ENCODE measurements around the gene ZNF474.

DNA sequence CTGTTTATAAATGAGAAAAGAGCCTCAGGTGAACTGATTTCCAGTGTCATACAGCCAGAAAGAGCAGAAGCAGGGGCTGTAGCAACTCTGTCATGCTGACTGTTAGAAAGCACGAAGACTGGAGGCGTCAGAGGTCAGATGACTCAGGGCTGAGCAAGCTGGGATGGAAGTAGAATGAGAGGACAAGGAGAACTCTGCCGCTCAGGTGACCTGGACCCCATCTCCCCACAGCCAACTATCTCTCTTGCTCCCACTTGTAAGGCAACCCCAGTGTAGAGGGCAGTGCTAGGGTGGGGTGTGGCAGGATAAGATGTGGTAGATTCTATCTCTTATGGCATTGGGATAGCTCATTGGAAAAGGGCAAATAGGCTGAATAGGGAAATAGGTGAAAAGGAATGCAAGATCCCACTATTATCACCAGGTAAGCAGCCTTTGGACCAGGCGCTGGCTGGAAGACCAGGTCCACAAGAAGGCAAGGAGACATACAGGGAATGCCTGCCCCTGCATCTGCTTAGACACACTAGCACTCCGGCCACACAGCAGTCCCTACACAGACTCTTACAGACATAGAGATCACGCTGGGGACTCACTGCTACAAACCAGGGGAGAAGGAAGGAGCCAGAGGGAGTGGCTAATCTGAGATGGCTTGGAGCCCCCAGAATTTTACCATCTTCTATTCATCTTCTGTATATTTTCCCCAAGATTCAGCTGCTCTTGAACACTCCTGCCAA is 30.1 kb upstream of the ZNF474 start:
- TF ChIP-seq CTCF (tag by site-specific recombination; IDR thresholded peaks at IDR 0.05) (no peak), ZNF184 (tag by site-specific recombination; IDR thresholded peaks at IDR 0.05) (no peak), ZBTB49 (tag by site-specific recombination; IDR thresholded peaks at IDR 0.05; ENCODE audit: low read depth) (no peak), ELK4 (IDR thresholded peaks at IDR 0.05; ENCODE audit: borderline replicate concordance, low read depth, low read length) (no peak), ZNF223 (tag by site-specific recombination; IDR thresholded peaks at IDR 0.05) (no peak)
- TF ChIP-seq, protein P1, sequence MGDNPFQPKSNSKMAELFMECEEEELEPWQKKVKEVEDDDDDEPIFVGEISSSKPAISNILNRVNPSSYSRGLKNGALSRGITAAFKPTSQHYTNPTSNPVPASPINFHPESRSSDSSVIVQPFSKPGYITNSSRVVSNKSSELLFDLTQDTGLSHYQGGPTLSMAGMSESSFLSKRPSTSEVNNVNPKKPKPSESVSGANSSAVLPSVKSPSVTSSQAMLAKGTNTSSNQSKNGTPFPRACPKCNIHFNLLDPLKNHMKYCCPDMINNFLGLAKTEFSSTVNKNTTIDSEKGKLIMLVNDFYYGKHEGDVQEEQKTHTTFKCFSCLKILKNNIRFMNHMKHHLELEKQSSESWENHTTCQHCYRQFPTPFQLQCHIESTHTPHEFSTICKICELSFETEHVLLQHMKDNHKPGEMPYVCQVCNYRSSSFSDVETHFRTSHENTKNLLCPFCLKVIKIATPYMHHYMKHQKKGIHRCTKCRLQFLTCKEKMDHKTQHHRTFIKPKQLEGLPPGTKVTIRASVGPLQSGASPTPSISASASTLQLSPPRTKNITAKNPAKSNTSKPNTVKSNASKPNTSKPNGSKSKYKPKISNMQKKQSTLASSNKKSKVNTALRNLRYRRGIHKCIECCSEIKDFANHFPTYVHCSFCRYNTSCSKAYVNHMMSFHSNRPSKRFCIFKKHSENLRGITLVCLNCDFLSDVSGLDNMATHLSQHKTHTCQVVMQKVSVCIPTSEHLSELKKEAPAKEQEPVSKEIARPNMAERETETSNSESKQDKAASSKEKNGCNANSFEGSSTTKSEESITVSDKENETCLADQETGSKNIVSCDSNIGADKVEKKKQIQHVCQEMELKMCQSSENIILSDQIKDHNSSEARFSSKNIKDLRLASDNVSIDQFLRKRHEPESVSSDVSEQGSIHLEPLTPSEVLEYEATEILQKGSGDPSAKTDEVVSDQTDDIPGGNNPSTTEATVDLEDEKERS (tag by site-specific recombination; IDR thresholded peaks at IDR 0.05): no peak
- TF ChIP-seq, protein P2, sequence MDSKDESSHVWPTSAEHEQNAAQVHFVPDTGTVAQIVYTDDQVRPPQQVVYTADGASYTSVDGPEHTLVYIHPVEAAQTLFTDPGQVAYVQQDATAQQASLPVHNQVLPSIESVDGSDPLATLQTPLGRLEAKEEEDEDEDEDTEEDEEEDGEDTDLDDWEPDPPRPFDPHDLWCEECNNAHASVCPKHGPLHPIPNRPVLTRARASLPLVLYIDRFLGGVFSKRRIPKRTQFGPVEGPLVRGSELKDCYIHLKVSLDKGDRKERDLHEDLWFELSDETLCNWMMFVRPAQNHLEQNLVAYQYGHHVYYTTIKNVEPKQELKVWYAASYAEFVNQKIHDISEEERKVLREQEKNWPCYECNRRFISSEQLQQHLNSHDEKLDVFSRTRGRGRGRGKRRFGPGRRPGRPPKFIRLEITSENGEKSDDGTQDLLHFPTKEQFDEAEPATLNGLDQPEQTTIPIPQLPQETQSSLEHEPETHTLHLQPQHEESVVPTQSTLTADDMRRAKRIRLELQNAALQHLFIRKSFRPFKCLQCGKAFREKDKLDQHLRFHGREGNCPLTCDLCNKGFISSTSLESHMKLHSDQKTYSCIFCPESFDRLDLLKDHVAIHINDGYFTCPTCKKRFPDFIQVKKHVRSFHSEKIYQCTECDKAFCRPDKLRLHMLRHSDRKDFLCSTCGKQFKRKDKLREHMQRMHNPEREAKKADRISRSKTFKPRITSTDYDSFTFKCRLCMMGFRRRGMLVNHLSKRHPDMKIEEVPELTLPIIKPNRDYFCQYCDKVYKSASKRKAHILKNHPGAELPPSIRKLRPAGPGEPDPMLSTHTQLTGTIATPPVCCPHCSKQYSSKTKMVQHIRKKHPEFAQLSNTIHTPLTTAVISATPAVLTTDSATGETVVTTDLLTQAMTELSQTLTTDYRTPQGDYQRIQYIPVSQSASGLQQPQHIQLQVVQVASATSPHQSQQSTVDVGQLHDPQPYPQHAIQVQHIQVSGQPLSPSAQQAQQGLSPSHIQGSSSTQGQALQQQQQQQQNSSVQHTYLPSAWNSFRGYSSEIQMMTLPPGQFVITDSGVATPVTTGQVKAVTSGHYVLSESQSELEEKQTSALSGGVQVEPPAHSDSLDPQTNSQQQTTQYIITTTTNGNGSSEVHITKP (tag by site-specific recombination; IDR thresholded peaks at IDR 0.05): no peak

All from HEK293 (cell line).